ENCODE measurements around the gene POLDIP3. TPM values are rescaled to one million over a fixed set of nuclear protein-coding genes. Genes with fewer than 3 reads are reported as not detected.
A peak's percentile ranks its signal among the peaks of the same experiment; 100 is the strongest.

The POLDIP3 gene
- total RNA-seq, 1 experiment from 2014 or later: 67.6 TPM

DNA sequence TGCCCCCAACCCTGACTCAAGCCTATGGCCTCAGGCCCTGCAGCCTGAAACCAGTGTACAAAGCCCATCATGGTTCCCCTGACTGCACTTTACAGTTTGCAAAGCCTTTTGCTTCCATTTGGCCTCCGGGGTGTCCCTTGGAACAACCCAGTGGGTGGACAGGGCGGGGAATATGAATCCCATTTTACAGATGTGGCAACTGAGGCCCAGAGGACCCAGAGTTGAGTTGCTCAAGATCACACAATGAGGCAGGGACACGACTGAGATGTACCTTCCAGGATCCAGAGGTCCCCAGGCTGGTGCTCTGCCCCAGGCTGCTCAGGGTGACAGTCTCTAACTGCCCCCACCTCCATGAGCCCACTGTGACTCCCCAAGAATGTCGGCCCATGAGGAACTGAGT is 5.4 kb upstream of the POLDIP3 start:
- no peak for ATAC-seq
- peak overlapping the region; percentile 42 for H3K9ac ChIP-seq (ENCODE audit: low read length)

More for the DNA sequence above, 5.4 kb upstream of the POLDIP3 start:
- H2AFZ ChIP-seq (ENCODE audit: low read depth, low read length, poor library complexity, severe bottlenecking): no peak overlapping the region
- H3K4me3 ChIP-seq (replicated peaks in 1 of 2; ENCODE audit: low read depth in 1 of 2, low read length in 2 of 2): no peak overlapping the region
- peaks cover 0 to 9% of the 10 kb centered on the region in 2 experiments; a peak in 2 of 4 replicates for H3K36me3 ChIP-seq (ENCODE audit: control insufficient read depth in 1 of 2, insufficient read depth in 2 of 2, low read length in 2 of 2)
- intact Hi-C loops (cut with micrococcal nuclease): loop anchor here (2.0 kb wide), 1 partner anchor 471 kb away; no protein-coding TSS in a partner anchor
- no peak for DNase-seq (ENCODE audit: low read depth, low spot score)
- CTCF ChIA-PET: interaction anchor here (1.2 kb wide), 1 partner anchor 611 kb away, joined by 4 read pairs; no protein-coding TSS in a partner anchor
- TF ChIP-seq SRF (IDR thresholded peaks at IDR 0.05; ENCODE audit: low read depth): no peak
- TF ChIP-seq CBX3 (IDR thresholded peaks at IDR 0.05; ENCODE audit: low read depth): no peak
- no peak for TF ChIP-seq ZFX (IDR thresholded peaks at IDR 0.05)
- no peak for TF ChIP-seq JUND (IDR thresholded peaks at IDR 0.05)
- no peak for TF ChIP-seq EZH2phosphoT487 (IDR thresholded peaks at IDR 0.05; ENCODE audit: borderline replicate concordance)
- TF ChIP-seq SP1 (IDR thresholded peaks at IDR 0.05; ENCODE audit: low read depth): no peak
- TF ChIP-seq SIN3A (IDR thresholded peaks at IDR 0.05; ENCODE audit: low read depth): no peak
- TF ChIP-seq ZNF274 (IDR thresholded peaks at IDR 0.05; ENCODE audit: low read depth, low read length): no peak
- no peak for TF ChIP-seq YY1 (IDR thresholded peaks at IDR 0.05; ENCODE audit: extremely low read depth, insufficient replicate concordance, low read depth, low read length)
- TF ChIP-seq, protein P1, sequence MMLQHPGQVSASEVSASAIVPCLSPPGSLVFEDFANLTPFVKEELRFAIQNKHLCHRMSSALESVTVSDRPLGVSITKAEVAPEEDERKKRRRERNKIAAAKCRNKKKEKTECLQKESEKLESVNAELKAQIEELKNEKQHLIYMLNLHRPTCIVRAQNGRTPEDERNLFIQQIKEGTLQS (IDR thresholded peaks at IDR 0.05): no peak
- no peak for TF ChIP-seq FOSL1 (IDR thresholded peaks at IDR 0.05; ENCODE audit: low read depth)
- TF ChIP-seq, protein P2, sequence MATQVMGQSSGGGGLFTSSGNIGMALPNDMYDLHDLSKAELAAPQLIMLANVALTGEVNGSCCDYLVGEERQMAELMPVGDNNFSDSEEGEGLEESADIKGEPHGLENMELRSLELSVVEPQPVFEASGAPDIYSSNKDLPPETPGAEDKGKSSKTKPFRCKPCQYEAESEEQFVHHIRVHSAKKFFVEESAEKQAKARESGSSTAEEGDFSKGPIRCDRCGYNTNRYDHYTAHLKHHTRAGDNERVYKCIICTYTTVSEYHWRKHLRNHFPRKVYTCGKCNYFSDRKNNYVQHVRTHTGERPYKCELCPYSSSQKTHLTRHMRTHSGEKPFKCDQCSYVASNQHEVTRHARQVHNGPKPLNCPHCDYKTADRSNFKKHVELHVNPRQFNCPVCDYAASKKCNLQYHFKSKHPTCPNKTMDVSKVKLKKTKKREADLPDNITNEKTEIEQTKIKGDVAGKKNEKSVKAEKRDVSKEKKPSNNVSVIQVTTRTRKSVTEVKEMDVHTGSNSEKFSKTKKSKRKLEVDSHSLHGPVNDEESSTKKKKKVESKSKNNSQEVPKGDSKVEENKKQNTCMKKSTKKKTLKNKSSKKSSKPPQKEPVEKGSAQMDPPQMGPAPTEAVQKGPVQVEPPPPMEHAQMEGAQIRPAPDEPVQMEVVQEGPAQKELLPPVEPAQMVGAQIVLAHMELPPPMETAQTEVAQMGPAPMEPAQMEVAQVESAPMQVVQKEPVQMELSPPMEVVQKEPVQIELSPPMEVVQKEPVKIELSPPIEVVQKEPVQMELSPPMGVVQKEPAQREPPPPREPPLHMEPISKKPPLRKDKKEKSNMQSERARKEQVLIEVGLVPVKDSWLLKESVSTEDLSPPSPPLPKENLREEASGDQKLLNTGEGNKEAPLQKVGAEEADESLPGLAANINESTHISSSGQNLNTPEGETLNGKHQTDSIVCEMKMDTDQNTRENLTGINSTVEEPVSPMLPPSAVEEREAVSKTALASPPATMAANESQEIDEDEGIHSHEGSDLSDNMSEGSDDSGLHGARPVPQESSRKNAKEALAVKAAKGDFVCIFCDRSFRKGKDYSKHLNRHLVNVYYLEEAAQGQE (IDR thresholded peaks at IDR 0.05; ENCODE audit: low read depth): no peak
- TF ChIP-seq POLR2A (IDR thresholded peaks at IDR 0.05; ENCODE audit: borderline replicate concordance, extremely low read depth, insufficient read depth, insufficient read length): no peak
- TF ChIP-seq EGR1 (IDR thresholded peaks at IDR 0.05; ENCODE audit: low read depth): no peak
- TF ChIP-seq CEBPB (IDR thresholded peaks at IDR 0.05; ENCODE audit: low read depth): no peak
- H4K20me1 ChIP-seq (ENCODE audit: insufficient read depth): no peaks in the 10 kb centered on the region
- no TSS peak for BruUV-seq (replicated peaks)
- no peaks in the 10 kb centered on the region for H3K9me3 ChIP-seq (ENCODE audit: control insufficient read depth in 1 of 2, insufficient read depth in 1 of 2, low read depth in 1 of 2, low read length in 2 of 2)
- POLR2A ChIA-PET: no interaction called here
- H3K4me1 ChIP-seq (ENCODE audit: control insufficient read depth in 1 of 2, insufficient read depth in 2 of 2, low read length in 2 of 2): peaks cover 24 to 42% of the 10 kb centered on the region in 2 experiments
- H3K9me2 ChIP-seq (ENCODE audit: insufficient read depth): no peaks in the 10 kb centered on the region
- peak overlapping the region; percentile 45; the same call in 1 of the 2 replicates for H3K4me2 ChIP-seq (ENCODE audit: low read length)
- no peaks in the 10 kb centered on the region for H3K27me3 ChIP-seq (ENCODE audit: insufficient read depth, low read length)
- RAD21 ChIA-PET (ENCODE audit: low non-redundant PET in 1 of 2, low total read pairs in 2 of 2, uncharacterized antibody in 2 of 2, unreplicated experiment in 2 of 2): interaction anchor here in 1 of 2 experiments (1.2 kb wide), 1 partner anchor 247 kb away, joined by 3 read pairs; no protein-coding TSS in a partner anchor
- peak overlapping the region; percentile 67 for H3K27ac ChIP-seq (ENCODE audit: low read depth, low read length)
- H3K79me2 ChIP-seq (ENCODE audit: insufficient read depth, low read length): no peaks in the 10 kb centered on the region
